Measurements from ENCODE around the gene PHAF1. TPM values are rescaled to one million over a fixed set of nuclear protein-coding genes. Genes with fewer than 3 reads are reported as not detected.

The PHAF1 gene
- total and polyA plus RNA-seq, 9 of the 15 experiments (the other 6 are each of a cell fraction or from before 2014, with no cell fraction given), result 5.1 to 25.4 (median 13.8) TPM

DNA sequence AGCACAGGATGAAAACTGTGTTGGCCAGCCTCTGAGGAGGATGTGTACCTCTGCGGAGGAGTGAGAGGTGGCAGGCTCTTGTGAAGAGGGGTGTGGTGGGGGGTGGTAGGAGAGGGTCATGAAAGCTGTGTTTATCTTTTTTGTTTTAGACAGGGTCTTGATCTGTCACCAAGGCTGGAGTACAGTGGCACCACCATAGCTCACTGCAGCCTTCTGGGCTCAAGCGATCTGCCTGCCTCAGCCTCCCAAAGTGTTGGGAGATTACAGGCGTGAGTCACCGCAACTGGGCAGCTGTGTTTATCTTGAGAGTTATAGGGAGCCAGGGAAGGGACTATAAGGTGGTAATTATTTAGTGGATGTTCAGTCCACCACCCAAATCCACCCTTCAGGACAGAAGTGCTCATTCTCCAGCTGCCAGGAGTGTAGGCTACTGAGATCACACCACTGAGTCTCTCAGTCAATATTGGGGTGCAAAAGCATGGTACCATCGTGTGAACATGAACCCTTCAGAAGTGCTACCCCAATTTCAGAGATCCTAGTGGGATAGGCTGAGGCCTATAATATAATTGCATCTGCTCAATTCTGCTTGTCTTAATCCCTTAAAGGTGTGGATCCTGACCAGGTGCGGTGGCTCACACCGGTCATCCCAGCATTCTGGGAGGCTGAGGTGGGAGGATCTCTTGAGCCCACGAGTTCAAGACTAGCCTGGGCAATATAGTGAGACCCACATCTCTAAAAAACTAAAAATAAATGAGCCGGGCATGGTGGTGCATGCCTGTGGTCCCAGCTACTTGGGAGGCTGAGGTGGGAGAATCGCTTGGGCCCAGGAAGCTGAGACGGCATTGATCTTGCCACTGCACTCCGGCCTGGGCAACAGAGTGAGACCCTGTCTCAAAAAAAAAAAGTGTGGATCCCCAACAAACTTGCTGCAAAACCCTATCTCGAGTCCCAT is 81.0 kb downstream of the PHAF1 start (continued):
- TF ChIP-seq DMBX1 (CRISPR knock-in tag; IDR thresholded peaks at IDR 0.05; ENCODE audit: borderline replicate concordance) (no peak), GABPA (tag; conservative IDR thresholded peaks at IDR 0.05; ENCODE audit: low read depth) (no peak), NFRKB (IDR thresholded peaks at IDR 0.05; ENCODE audit: low read depth) (no peak), NR2C2 (CRISPR knock-in tag; IDR thresholded peaks at IDR 0.05) (no peak), NR2C2 (tag; IDR thresholded peaks at IDR 0.05) (no peak), XRCC5 (IDR thresholded peaks at IDR 0.05; ENCODE audit: low read depth, low read length) (no peak), MECOM (CRISPR knock-in tag; IDR thresholded peaks at IDR 0.05) (no peak), ZFP30 (CRISPR knock-in tag; IDR thresholded peaks at IDR 0.05; ENCODE audit: borderline replicate concordance) (no peak), BCLAF1 (IDR thresholded peaks at IDR 0.05; ENCODE audit: borderline replicate concordance in 1 of 2, control insufficient read depth in 1 of 2, low read depth in 2 of 2, low read length in 1 of 2) (no peak), MEF2A (IDR thresholded peaks at IDR 0.05; ENCODE audit: control insufficient read depth, low read depth, low read length) (no peak), NFYB (IDR thresholded peaks at IDR 0.05; ENCODE audit: extremely low read depth, insufficient read length) (no peak), NR0B1 (IDR thresholded peaks at IDR 0.05; ENCODE audit: partially characterized antibody) (no peak), MNT (conservative IDR thresholded peaks at IDR 0.05) (no peak), ADNP (tag; IDR thresholded peaks at IDR 0.05) (no peak), ZNF699 (CRISPR knock-in tag; IDR thresholded peaks at IDR 0.05; ENCODE audit: insufficient replicate concordance) (no peak)
- TF ChIP-seq, protein P1, sequence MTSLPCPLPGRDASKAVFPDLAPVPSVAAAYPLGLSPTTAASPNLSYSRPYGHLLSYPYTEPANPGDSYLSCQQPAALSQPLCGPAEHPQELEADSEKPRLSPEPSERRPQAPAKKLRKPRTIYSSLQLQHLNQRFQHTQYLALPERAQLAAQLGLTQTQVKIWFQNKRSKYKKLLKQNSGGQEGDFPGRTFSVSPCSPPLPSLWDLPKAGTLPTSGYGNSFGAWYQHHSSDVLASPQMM (CRISPR knock-in tag; IDR thresholded peaks at IDR 0.05), result no peak

All from K562 (cell line).